Measurements from ENCODE around the gene ZNF837. TPM values are rescaled to one million over a fixed set of nuclear protein-coding genes. Genes with fewer than 3 reads are reported as not detected.

The ZNF837 gene
- total and polyA plus RNA-seq, 2 of the 13 experiments (the other 11 are each of a cell fraction or from before 2014, with no cell fraction given) = 0.29 to 1.3 TPM

GRCh38 chr19:58400316-58400915 is 19.6 kb upstream of the ZNF837 start:
- Histone ChIP-seq H3K4me3 (replicated peaks in 1 of 3; ENCODE audit: insufficient read depth in 1 of 3, low read depth in 2 of 3, low read length in 3 of 3) (peak overlapping the region; percentile 44 to 76 (median 60)), H2AFZ (ENCODE audit: low read length) (no peak overlapping the region), H3K9ac (ENCODE audit: insufficient read depth, low read depth, low read length) (peak overlapping the region; percentile 61), H3K79me2 (ENCODE audit: insufficient read depth, low read length) (peaks cover 4% of the 10 kb centered on the region), H3K27ac (ENCODE audit: extremely low read length, insufficient read depth, low read length) (peak overlapping the region; percentile 21), H3K4me1 (ENCODE audit: insufficient read depth, low read length) (peaks cover 44% of the 10 kb centered on the region), H4K20me1 (ENCODE audit: insufficient read depth, low read length) (no peaks in the 10 kb centered on the region), H3K36me3 (replicated peaks in 1 of 2; ENCODE audit: control insufficient read depth in 1 of 2, insufficient read depth in 2 of 2, low read length in 2 of 2) (no peaks in the 10 kb centered on the region), H3K9me3 (ENCODE audit: low read length) (no peaks in the 10 kb centered on the region), H3K27me3 (ENCODE audit: control insufficient read depth in 1 of 2, insufficient read depth in 2 of 2, low read length in 2 of 2) (no peaks in the 10 kb centered on the region), H3K4me2 (ENCODE audit: low read depth, low read length) (peak overlapping the region; percentile 89)
- ATAC-seq (peak; percentile 3), FAIRE-seq (no peak), DNase-seq (ENCODE audit: low spot score) (no peak)
- ChIA-PET CTCF (ENCODE audit: low intra/inter-chr PET ratio, low total read pairs) (no interaction called here), POLR2A (no interaction called here)
- 22% methylated on average over 18 of the region's 18 CpGs for WGBS (ENCODE audit: low lambda C conversion rate)
- BruUV-seq (replicated peaks) = no TSS peak
- intact Hi-C loops (cut with micrococcal nuclease; ENCODE audit: unreplicated experiment) (loop anchor here (2.0 kb wide), 1 partner anchor 14 kb away; the partner anchor contains the start of gene RPS5), in situ Hi-C loops (cut with HindIII; ENCODE audit: extremely low pct_ligation_motif_present, low pct_unique_long_range_greater_than_20kb) (no loop called here)
- TF ChIP-seq ZSCAN20 (CRISPR knock-in tag; IDR thresholded peaks at IDR 0.05; ENCODE audit: borderline replicate concordance) = no peak
- TF ChIP-seq ZNF121 (CRISPR knock-in tag; IDR thresholded peaks at IDR 0.05) = no peak
- TF ChIP-seq SMYD3 (CRISPR knock-in tag; IDR thresholded peaks at IDR 0.05) = no peak
- TF ChIP-seq, protein P1, sequence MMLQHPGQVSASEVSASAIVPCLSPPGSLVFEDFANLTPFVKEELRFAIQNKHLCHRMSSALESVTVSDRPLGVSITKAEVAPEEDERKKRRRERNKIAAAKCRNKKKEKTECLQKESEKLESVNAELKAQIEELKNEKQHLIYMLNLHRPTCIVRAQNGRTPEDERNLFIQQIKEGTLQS (CRISPR knock-in tag; IDR thresholded peaks at IDR 0.05) = no peak
- TF ChIP-seq CREBL2 (CRISPR knock-in tag; IDR thresholded peaks at IDR 0.05; ENCODE audit: borderline replicate concordance) = no peak
- no peak for TF ChIP-seq DDIT3 (CRISPR knock-in tag; IDR thresholded peaks at IDR 0.05)
- TF ChIP-seq, protein P2, sequence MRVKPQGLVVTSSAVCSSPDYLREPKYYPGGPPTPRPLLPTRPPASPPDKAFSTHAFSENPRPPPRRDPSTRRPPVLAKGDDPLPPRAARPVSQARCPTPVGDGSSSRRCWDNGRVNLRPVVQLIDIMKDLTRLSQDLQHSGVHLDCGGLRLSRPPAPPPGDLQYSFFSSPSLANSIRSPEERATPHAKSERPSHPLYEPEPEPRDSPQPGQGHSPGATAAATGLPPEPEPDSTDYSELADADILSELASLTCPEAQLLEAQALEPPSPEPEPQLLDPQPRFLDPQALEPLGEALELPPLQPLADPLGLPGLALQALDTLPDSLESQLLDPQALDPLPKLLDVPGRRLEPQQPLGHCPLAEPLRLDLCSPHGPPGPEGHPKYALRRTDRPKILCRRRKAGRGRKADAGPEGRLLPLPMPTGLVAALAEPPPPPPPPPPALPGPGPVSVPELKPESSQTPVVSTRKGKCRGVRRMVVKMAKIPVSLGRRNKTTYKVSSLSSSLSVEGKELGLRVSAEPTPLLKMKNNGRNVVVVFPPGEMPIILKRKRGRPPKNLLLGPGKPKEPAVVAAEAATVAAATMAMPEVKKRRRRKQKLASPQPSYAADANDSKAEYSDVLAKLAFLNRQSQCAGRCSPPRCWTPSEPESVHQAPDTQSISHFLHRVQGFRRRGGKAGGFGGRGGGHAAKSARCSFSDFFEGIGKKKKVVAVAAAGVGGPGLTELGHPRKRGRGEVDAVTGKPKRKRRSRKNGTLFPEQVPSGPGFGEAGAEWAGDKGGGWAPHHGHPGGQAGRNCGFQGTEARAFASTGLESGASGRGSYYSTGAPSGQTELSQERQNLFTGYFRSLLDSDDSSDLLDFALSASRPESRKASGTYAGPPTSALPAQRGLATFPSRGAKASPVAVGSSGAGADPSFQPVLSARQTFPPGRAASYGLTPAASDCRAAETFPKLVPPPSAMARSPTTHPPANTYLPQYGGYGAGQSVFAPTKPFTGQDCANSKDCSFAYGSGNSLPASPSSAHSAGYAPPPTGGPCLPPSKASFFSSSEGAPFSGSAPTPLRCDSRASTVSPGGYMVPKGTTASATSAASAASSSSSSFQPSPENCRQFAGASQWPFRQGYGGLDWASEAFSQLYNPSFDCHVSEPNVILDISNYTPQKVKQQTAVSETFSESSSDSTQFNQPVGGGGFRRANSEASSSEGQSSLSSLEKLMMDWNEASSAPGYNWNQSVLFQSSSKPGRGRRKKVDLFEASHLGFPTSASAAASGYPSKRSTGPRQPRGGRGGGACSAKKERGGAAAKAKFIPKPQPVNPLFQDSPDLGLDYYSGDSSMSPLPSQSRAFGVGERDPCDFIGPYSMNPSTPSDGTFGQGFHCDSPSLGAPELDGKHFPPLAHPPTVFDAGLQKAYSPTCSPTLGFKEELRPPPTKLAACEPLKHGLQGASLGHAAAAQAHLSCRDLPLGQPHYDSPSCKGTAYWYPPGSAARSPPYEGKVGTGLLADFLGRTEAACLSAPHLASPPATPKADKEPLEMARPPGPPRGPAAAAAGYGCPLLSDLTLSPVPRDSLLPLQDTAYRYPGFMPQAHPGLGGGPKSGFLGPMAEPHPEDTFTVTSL (CRISPR knock-in tag; IDR thresholded peaks at IDR 0.05; ENCODE audit: borderline replicate concordance) = no peak
- TF ChIP-seq, protein P3, sequence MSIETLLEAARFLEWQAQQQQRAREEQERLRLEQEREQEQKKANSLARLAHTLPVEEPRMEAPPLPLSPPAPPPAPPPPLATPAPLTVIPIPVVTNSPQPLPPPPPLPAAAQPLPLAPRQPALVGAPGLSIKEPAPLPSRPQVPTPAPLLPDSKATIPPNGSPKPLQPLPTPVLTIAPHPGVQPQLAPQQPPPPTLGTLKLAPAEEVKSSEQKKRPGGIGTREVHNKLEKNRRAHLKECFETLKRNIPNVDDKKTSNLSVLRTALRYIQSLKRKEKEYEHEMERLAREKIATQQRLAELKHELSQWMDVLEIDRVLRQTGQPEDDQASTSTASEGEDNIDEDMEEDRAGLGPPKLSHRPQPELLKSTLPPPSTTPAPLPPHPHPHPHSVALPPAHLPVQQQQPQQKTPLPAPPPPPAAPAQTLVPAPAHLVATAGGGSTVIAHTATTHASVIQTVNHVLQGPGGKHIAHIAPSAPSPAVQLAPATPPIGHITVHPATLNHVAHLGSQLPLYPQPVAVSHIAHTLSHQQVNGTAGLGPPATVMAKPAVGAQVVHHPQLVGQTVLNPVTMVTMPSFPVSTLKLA (IDR thresholded peaks at IDR 0.05) = no peak
- no peak for TF ChIP-seq CC2D1A (CRISPR knock-in tag; IDR thresholded peaks at IDR 0.05)
- peak; percentile 0; the same call in 1 of the 2 replicates for TF ChIP-seq ATF7-NPFF (CRISPR knock-in tag; IDR thresholded peaks at IDR 0.05; ENCODE audit: low read depth)
- TF ChIP-seq, protein P4, sequence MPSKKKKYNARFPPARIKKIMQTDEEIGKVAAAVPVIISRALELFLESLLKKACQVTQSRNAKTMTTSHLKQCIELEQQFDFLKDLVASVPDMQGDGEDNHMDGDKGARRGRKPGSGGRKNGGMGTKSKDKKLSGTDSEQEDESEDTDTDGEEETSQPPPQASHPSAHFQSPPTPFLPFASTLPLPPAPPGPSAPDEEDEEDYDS (CRISPR knock-in tag; IDR thresholded peaks at IDR 0.05) = no peak
- TF ChIP-seq LBX2 (CRISPR knock-in tag; IDR thresholded peaks at IDR 0.05; ENCODE audit: borderline replicate concordance) = no peak
- TF ChIP-seq BRD4 (CRISPR knock-in tag; IDR thresholded peaks at IDR 0.05) = no peak
- TF ChIP-seq SAFB2 (CRISPR knock-in tag; IDR thresholded peaks at IDR 0.05; ENCODE audit: borderline replicate concordance, low read depth) = no peak
- TF ChIP-seq ZBTB1 (CRISPR knock-in tag; IDR thresholded peaks at IDR 0.05; ENCODE audit: borderline replicate concordance) = no peak
